WTC11 (cell line): ENCODE measurements around the gene FUZ. TPM values are rescaled to one million over a fixed set of nuclear protein-coding genes. Genes with fewer than 3 reads are reported as not detected.

Experiments
- ATAC-seq: fragments of 200-7000 bp; cut with Tn5 transposase; 2 replicates; pipeline ENCODE4 v1.10.0; 2021; ENCODE audit warnings: mild to moderate bottlenecking, moderate library complexity
- CTCF ChIA-PET: fragments of 300-600 bp; sonication (Branson Sonifier 250); formaldehyde crosslinking; loops from one replicate; lab custom pipeline; 2021; ENCODE audit warnings: antibody characterized with exemption; lab: Charles Lee
- POLR2A ChIA-PET: fragments of 350-600 bp; sonication (Branson Sonifier 250); formaldehyde crosslinking; loops from one replicate; lab custom pipeline; 2021; ENCODE audit warnings: antibody characterized with exemption; lab: Charles Lee
- DNase-seq: peaks from one replicate; pipeline ENCODE4 v3.0.0; 2021; ENCODE audit warnings: low spot score
- H3K27ac Mint-ChIP-seq: 2 replicates; pipeline ENCODE4 v1.8.0; 2021; ENCODE audit warnings: mixed read lengths
- H3K27me3 Mint-ChIP-seq: 2 replicates; pipeline ENCODE4 v1.8.0; 2021; ENCODE audit warnings: low read depth, mild to moderate bottlenecking, moderate library complexity, mixed read lengths
- H3K36me3 Mint-ChIP-seq: 2 replicates; pipeline ENCODE4 v1.8.0; 2021; ENCODE audit warnings: mixed read lengths
- H3K4me1 Mint-ChIP-seq: 2 replicates; pipeline ENCODE4 v1.8.0; 2022; ENCODE audit warnings: mixed read lengths
- H3K4me3 Mint-ChIP-seq: 2 replicates; pipeline ENCODE4 v1.8.0; 2021; ENCODE audit warnings: mild to moderate bottlenecking, moderate library complexity, mixed read lengths
- H3K9me3 Mint-ChIP-seq: 2 replicates; pipeline ENCODE4 v1.8.0; 2021; ENCODE audit warnings: mixed read lengths
- ATF1 ChIP-seq: sonication (generic); formaldehyde crosslinking; IDR thresholded peaks from 2 replicates; pipeline ENCODE4 v1.8.1; 2023; ENCODE audit warnings: mild to moderate bottlenecking, moderate library complexity, missing genetic modification reagents
- CDX4 ChIP-seq: fragments of 250-450 bp; sonication (Bioruptor Pico); IDR thresholded peaks from 2 replicates; pipeline ENCODE4 v1.9.0; 2021; ENCODE audit warnings: moderate library complexity, mild to moderate bottlenecking, inconsistent platforms, borderline replicate concordance
- ELF4 ChIP-seq: sonication (generic); formaldehyde crosslinking; IDR thresholded peaks from 2 replicates; pipeline ENCODE4 v1.8.1; 2022; ENCODE audit warnings: low read depth, mild to moderate bottlenecking, moderate library complexity, missing genetic modification reagents
- ETV6 ChIP-seq: sonication (generic); formaldehyde crosslinking; IDR thresholded peaks from 2 replicates; pipeline ENCODE4 v1.8.1; 2022; ENCODE audit warnings: mild to moderate bottlenecking, missing genetic modification reagents
- GTF2I ChIP-seq: fragments of 250-450 bp; sonication (Bioruptor Pico); conservative IDR thresholded peaks from 2 replicates; pipeline ENCODE4 v1.4.0; 2021; ENCODE audit warnings: mild to moderate bottlenecking
- HMGA2 ChIP-seq: fragments of 250-450 bp; sonication (Bioruptor Pico); IDR thresholded peaks from 2 replicates; pipeline ENCODE4 v1.4.0; 2021; ENCODE audit warnings: mild to moderate bottlenecking, moderate library complexity
- HMGXB4 ChIP-seq: sonication (generic); formaldehyde crosslinking; IDR thresholded peaks from 2 replicates; pipeline ENCODE4 v1.8.1; 2023; ENCODE audit warnings: mild to moderate bottlenecking, moderate library complexity, missing genetic modification reagents
- KAT7 ChIP-seq: sonication (generic); formaldehyde crosslinking; IDR thresholded peaks from 2 replicates; pipeline ENCODE4 v1.8.1; 2023; ENCODE audit warnings: missing genetic modification reagents, mild to moderate bottlenecking, borderline replicate concordance
- MYBL2 ChIP-seq: sonication (generic); formaldehyde crosslinking; IDR thresholded peaks from 2 replicates; pipeline ENCODE4 v1.8.1; 2023; ENCODE audit warnings: mild to moderate bottlenecking, moderate library complexity, missing genetic modification reagents
- SMAD4 ChIP-seq: sonication (generic); formaldehyde crosslinking; IDR thresholded peaks from 2 replicates; pipeline ENCODE4 v1.8.0; 2022; ENCODE audit warnings: mild to moderate bottlenecking, missing genetic modification reagents
- ZNF138 ChIP-seq: sonication (generic); formaldehyde crosslinking; conservative IDR thresholded peaks from 2 replicates; pipeline ENCODE4 v1.8.1; 2022; ENCODE audit warnings: mild to moderate bottlenecking, moderate library complexity, missing genetic modification reagents
- ZNF281 ChIP-seq: sonication (generic); formaldehyde crosslinking; IDR thresholded peaks from 2 replicates; pipeline ENCODE4 v1.8.0; 2023; ENCODE audit warnings: mild to moderate bottlenecking, missing genetic modification reagents
- ZNF396 ChIP-seq: fragments of 250-450 bp; sonication (Bioruptor Pico); IDR thresholded peaks from 2 replicates; pipeline ENCODE4 v1.8.0; 2021; ENCODE audit warnings: mild to moderate bottlenecking, moderate library complexity, borderline replicate concordance
- total RNA-seq: library from RNA; stranded (reverse); gene quantifications from 3 replicates; pipeline ENCODE4 v1.2.3, GENCODE V29; 2021
- TF ChIP-seq, protein P1 (sequence below): fragments of 200-600 bp; IDR thresholded peaks from 2 replicates; pipeline ENCODE4 v1.8.0; 2022; ENCODE audit warnings: antibody characterized with exemption
- TF ChIP-seq, protein P2 (sequence below): sonication (generic); formaldehyde crosslinking; conservative IDR thresholded peaks from 2 replicates; pipeline ENCODE4 v1.8.1; 2023; ENCODE audit warnings: mild to moderate bottlenecking, low read depth, missing genetic modification reagents, moderate library complexity
- TF ChIP-seq, protein P3 (sequence below): sonication (generic); formaldehyde crosslinking; IDR thresholded peaks from 2 replicates; pipeline ENCODE4 v1.8.0; 2023; ENCODE audit warnings: missing genetic modification reagents
- TF ChIP-seq, protein P4 (sequence below): sonication (generic); formaldehyde crosslinking; IDR thresholded peaks from 2 replicates; pipeline ENCODE4 v1.8.0; 2022; ENCODE audit warnings: mild to moderate bottlenecking, missing genetic modification reagents

The FUZ gene
- total RNA-seq, 1 experiment from 2014 or later: 35.1 TPM

GRCh38 chr19:49833599-49833998 lies 20.5 kb upstream of the FUZ start:
- Mint-ChIP-seq H3K4me1 (no peaks in the 10 kb centered on the region), H3K27ac (no peak overlapping the region), H3K27me3 (no peaks in the 10 kb centered on the region), H3K9me3 (no peaks in the 10 kb centered on the region), H3K36me3 (peaks cover 36% of the 10 kb centered on the region), H3K4me3 (no peak overlapping the region)
- CTCF ChIA-PET: no interaction called here
- no peak for DNase-seq
- TF ChIP-seq, protein P1, sequence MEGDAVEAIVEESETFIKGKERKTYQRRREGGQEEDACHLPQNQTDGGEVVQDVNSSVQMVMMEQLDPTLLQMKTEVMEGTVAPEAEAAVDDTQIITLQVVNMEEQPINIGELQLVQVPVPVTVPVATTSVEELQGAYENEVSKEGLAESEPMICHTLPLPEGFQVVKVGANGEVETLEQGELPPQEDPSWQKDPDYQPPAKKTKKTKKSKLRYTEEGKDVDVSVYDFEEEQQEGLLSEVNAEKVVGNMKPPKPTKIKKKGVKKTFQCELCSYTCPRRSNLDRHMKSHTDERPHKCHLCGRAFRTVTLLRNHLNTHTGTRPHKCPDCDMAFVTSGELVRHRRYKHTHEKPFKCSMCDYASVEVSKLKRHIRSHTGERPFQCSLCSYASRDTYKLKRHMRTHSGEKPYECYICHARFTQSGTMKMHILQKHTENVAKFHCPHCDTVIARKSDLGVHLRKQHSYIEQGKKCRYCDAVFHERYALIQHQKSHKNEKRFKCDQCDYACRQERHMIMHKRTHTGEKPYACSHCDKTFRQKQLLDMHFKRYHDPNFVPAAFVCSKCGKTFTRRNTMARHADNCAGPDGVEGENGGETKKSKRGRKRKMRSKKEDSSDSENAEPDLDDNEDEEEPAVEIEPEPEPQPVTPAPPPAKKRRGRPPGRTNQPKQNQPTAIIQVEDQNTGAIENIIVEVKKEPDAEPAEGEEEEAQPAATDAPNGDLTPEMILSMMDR: no peak
- TF ChIP-seq, protein P2, sequence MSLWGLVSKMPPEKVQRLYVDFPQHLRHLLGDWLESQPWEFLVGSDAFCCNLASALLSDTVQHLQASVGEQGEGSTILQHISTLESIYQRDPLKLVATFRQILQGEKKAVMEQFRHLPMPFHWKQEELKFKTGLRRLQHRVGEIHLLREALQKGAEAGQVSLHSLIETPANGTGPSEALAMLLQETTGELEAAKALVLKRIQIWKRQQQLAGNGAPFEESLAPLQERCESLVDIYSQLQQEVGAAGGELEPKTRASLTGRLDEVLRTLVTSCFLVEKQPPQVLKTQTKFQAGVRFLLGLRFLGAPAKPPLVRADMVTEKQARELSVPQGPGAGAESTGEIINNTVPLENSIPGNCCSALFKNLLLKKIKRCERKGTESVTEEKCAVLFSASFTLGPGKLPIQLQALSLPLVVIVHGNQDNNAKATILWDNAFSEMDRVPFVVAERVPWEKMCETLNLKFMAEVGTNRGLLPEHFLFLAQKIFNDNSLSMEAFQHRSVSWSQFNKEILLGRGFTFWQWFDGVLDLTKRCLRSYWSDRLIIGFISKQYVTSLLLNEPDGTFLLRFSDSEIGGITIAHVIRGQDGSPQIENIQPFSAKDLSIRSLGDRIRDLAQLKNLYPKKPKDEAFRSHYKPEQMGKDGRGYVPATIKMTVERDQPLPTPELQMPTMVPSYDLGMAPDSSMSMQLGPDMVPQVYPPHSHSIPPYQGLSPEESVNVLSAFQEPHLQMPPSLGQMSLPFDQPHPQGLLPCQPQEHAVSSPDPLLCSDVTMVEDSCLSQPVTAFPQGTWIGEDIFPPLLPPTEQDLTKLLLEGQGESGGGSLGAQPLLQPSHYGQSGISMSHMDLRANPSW (CRISPR knock-in tag): no peak
- TF ChIP-seq ATF1 (CRISPR knock-in tag): no peak
- TF ChIP-seq ELF4 (CRISPR knock-in tag): no peak
- no peak for TF ChIP-seq ETV6
- no peak for TF ChIP-seq ZNF396 (CRISPR knock-in tag)
- TF ChIP-seq, protein P3, sequence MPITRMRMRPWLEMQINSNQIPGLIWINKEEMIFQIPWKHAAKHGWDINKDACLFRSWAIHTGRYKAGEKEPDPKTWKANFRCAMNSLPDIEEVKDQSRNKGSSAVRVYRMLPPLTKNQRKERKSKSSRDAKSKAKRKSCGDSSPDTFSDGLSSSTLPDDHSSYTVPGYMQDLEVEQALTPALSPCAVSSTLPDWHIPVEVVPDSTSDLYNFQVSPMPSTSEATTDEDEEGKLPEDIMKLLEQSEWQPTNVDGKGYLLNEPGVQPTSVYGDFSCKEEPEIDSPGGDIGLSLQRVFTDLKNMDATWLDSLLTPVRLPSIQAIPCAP (CRISPR knock-in tag): no peak
- no peak for TF ChIP-seq HMGA2 (CRISPR knock-in tag)
- no peak for TF ChIP-seq HMGXB4
- TF ChIP-seq SMAD4: no peak
- TF ChIP-seq CDX4 (CRISPR knock-in tag): no peak
- TF ChIP-seq, protein P4, sequence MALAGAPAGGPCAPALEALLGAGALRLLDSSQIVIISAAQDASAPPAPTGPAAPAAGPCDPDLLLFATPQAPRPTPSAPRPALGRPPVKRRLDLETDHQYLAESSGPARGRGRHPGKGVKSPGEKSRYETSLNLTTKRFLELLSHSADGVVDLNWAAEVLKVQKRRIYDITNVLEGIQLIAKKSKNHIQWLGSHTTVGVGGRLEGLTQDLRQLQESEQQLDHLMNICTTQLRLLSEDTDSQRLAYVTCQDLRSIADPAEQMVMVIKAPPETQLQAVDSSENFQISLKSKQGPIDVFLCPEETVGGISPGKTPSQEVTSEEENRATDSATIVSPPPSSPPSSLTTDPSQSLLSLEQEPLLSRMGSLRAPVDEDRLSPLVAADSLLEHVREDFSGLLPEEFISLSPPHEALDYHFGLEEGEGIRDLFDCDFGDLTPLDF (CRISPR knock-in tag): no peak
- ATAC-seq: no peak
- POLR2A ChIA-PET: no interaction called here

- Mint-ChIP-seq H3K27ac (no peak overlapping the region), H3K9me3 (no peaks in the 10 kb centered on the region), H3K4me3 (no peak overlapping the region), H3K36me3 (peaks cover 30% of the 10 kb centered on the region), H3K27me3 (no peaks in the 10 kb centered on the region), H3K4me1 (no peaks in the 10 kb centered on the region)
- ChIA-PET CTCF (no interaction called here), POLR2A (no interaction called here)
- no peak for TF ChIP-seq ZNF281 (CRISPR knock-in tag)
- no peak for TF ChIP-seq GTF2I (CRISPR knock-in tag)
- no peak for TF ChIP-seq KAT7 (CRISPR knock-in tag)
- TF ChIP-seq MYBL2 (CRISPR knock-in tag): no peak
- no peak for TF ChIP-seq ZNF138 (CRISPR knock-in tag)
- ATAC-seq (no peak), DNase-seq (no peak)
Measured at GRCh38 chr19:49832556-49832955, 19.5 kb upstream of the FUZ start.
